ENCODE measurements around the gene EFCAB11. TPM values are rescaled to one million over a fixed set of nuclear protein-coding genes. Genes with fewer than 3 reads are reported as not detected.

Gene EFCAB11
- total RNA-seq, 2 donors from 2014 or later = 8.2 to 9.6 TPM

DNA sequence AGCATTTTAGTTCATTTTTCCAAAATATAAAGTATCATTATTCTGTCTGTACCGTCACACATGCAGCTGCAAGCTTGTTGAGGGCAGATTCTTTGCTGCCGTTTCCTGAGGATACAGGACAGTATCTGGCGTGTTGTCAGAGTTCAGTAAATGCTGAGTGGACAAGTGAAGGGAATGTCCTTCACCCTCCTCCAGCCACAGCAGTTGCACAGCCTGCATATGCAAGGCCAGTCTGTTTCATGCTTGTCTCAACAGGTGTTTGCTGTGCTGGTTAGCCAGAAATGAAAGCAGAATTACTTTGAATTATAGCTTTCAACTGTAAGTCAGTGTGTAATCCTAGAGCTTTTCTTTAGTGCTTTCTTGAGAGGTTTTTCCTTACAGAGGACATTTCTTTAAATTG is 37.7 kb upstream of the EFCAB11 start:
- WGBS = 90% methylated on average over 3 of the region's 3 CpGs
- H3K36me3 ChIP-seq = no peaks in the 10 kb centered on the region
- no peaks in the 10 kb centered on the region for H3K4me1 ChIP-seq (replicated peaks)
- DNase-seq (ENCODE audit: low spot score) = no peak
- no peaks in the 10 kb centered on the region for H3K27me3 ChIP-seq (replicated peaks; ENCODE audit: insufficient read depth)
- intact Hi-C loops (cut with DNase I) = no loop called here
- no peak overlapping the region for H3K4me3 ChIP-seq
- H3K9me3 ChIP-seq = no peaks in the 10 kb centered on the region
- TF ChIP-seq POLR2AphosphoS5 (IDR thresholded peaks at IDR 0.05) (no peak), POLR2A (IDR thresholded peaks at IDR 0.05) (no peak)
- TF ChIP-seq, protein P1, sequence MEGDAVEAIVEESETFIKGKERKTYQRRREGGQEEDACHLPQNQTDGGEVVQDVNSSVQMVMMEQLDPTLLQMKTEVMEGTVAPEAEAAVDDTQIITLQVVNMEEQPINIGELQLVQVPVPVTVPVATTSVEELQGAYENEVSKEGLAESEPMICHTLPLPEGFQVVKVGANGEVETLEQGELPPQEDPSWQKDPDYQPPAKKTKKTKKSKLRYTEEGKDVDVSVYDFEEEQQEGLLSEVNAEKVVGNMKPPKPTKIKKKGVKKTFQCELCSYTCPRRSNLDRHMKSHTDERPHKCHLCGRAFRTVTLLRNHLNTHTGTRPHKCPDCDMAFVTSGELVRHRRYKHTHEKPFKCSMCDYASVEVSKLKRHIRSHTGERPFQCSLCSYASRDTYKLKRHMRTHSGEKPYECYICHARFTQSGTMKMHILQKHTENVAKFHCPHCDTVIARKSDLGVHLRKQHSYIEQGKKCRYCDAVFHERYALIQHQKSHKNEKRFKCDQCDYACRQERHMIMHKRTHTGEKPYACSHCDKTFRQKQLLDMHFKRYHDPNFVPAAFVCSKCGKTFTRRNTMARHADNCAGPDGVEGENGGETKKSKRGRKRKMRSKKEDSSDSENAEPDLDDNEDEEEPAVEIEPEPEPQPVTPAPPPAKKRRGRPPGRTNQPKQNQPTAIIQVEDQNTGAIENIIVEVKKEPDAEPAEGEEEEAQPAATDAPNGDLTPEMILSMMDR (IDR thresholded peaks at IDR 0.05) = no peak
- H3K27ac ChIP-seq = no peak overlapping the region

DNA sequence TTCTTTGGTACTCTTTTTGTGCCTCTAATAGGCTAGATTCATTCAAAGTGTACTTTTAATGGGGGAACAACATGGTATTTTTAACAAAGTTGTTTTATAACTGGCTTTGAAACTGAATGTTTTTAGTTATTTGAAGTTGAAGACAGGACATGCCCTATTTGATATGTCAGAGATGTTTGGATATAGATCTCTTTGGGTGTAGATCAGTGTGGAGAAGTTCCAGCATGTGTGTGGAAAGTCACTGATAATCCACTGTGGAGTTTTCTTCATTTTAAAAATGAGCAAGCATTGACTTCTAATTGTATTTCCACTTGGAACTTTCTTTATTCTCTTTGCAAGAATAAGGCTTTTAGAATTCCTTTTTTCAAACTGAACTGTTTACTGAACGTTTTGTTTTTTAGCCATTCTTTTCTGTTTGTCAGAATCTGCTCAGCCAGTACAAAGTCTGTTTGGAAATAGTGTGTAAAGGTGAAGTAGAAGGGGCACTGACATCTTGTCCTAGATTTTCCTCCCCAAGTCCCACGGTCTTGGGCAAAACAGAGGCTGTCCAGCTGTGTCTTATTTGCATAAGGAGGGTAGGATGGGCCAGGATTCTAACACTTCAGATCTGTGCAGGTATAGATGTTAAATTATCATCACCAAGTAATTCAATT is 36.2 kb upstream of the EFCAB11 start:
- intact Hi-C loops (cut with DNase I) = no loop called here
- Histone ChIP-seq H3K4me3 (no peak overlapping the region), H3K9me3 (no peaks in the 10 kb centered on the region), H3K27ac (no peak overlapping the region), H3K36me3 (no peaks in the 10 kb centered on the region), H3K4me1 (replicated peaks) (no peaks in the 10 kb centered on the region), H3K27me3 (replicated peaks; ENCODE audit: insufficient read depth) (no peaks in the 10 kb centered on the region)
- 54% methylated on average over 2 of the region's 2 CpGs for WGBS
- TF ChIP-seq POLR2AphosphoS5 (IDR thresholded peaks at IDR 0.05) (no peak), POLR2A (IDR thresholded peaks at IDR 0.05) (no peak)
- TF ChIP-seq, protein P1 (IDR thresholded peaks at IDR 0.05) = no peak
- DNase-seq (ENCODE audit: low spot score) = no peak

DNA sequence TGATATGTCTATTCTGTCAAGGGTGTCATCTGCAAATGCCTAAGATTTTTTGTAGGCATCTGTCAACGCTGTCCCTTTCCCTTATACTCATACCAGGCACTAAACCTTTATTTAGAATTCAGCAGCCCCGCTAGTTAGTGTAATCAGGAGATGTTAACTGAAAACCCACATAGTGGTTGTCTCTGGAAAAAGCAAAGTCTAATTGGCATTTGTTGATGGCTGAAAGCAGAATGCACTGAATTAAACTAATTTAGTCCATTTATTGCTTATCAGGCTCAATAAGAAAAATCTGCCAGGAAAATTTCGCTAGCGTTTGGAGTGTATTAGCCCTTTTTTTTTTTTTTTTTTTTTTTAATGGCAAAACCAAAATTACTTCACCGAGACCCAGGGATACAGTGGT is 35.7 kb upstream of the EFCAB11 start:
- Histone ChIP-seq H3K36me3 (no peaks in the 10 kb centered on the region), H3K4me1 (replicated peaks) (no peaks in the 10 kb centered on the region), H3K27me3 (replicated peaks; ENCODE audit: insufficient read depth) (no peaks in the 10 kb centered on the region), H3K4me3 (no peak overlapping the region), H3K27ac (no peak overlapping the region), H3K9me3 (no peaks in the 10 kb centered on the region)
- WGBS = 92% methylated on average over 5 of the region's 5 CpGs
- intact Hi-C loops (cut with DNase I) = no loop called here
- TF ChIP-seq, protein P1 (IDR thresholded peaks at IDR 0.05) = no peak
- TF ChIP-seq POLR2AphosphoS5 (IDR thresholded peaks at IDR 0.05) (no peak), POLR2A (IDR thresholded peaks at IDR 0.05) (no peak)
- no peak for DNase-seq (ENCODE audit: low spot score)

DNA sequence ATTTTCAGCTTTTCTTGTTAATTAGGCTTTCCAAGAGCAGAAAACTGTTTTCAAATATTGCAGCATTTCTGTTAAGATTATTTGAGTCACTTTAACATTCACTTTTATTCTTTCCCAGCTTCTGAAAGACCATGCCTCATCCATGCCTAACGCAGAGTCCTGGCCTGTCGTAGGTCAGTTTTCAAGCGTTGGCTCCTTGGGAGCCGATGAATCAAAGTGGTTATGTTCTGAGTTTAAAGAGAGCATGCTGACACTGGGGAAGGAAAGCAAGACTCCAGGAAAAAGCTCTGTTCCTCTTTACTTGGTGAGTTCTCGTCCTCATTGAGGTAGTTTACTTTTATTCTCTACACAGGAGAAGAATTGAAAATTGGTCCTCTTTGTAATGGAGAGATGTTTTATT is 34.3 kb upstream of the EFCAB11 start:
- H3K36me3 ChIP-seq = no peaks in the 10 kb centered on the region
- H3K27ac ChIP-seq = no peak overlapping the region
- 90% methylated on average over 5 of the region's 5 CpGs for WGBS
- H3K4me1 ChIP-seq (replicated peaks) = no peaks in the 10 kb centered on the region
- no peak for DNase-seq (ENCODE audit: low spot score)
- H3K4me3 ChIP-seq = no peak overlapping the region
- TF ChIP-seq POLR2A (IDR thresholded peaks at IDR 0.05) (no peak), POLR2AphosphoS5 (IDR thresholded peaks at IDR 0.05) (no peak)
- TF ChIP-seq, protein P1 (IDR thresholded peaks at IDR 0.05) = no peak
- H3K9me3 ChIP-seq = no peaks in the 10 kb centered on the region
- H3K27me3 ChIP-seq (replicated peaks; ENCODE audit: insufficient read depth) = no peaks in the 10 kb centered on the region
- intact Hi-C loops (cut with DNase I) = no loop called here

DNA sequence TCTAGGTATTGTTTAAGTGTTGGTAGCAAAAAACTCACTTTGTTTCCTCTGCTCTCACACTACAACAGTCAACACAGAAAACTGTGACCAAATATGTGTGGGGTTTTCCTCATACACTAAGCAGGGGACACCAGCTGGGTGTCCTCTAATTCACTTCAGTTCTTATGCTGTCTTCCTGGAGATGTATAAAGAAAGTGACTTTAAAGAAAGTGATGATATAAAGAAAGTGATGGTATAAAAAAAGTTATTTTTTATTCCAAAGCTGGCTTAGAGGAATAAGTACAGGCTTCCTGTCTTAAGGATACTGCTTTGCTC is 32.6 kb upstream of the EFCAB11 start:
- DNase-seq (ENCODE audit: low spot score) = no peak
- no peak overlapping the region for H3K27ac ChIP-seq
- no peak overlapping the region for H3K4me3 ChIP-seq
- no peaks in the 10 kb centered on the region for H3K9me3 ChIP-seq
- intact Hi-C loops (cut with DNase I) = no loop called here
- TF ChIP-seq POLR2A (IDR thresholded peaks at IDR 0.05) (no peak), POLR2AphosphoS5 (IDR thresholded peaks at IDR 0.05) (no peak)
- TF ChIP-seq, protein P1 (IDR thresholded peaks at IDR 0.05) = no peak
- H3K36me3 ChIP-seq = peaks cover 0 to 4% of the 10 kb centered on the region in 2 donors
- no peaks in the 10 kb centered on the region for H3K4me1 ChIP-seq (replicated peaks)
- H3K27me3 ChIP-seq (replicated peaks; ENCODE audit: insufficient read depth) = no peaks in the 10 kb centered on the region
